NCI-H748 (cell line): Measurements from ENCODE around the gene LIAS.
"Not testable (repeated sequence)": the region's sequence is repeated elsewhere in the genome, so short reads cannot be mapped to it uniquely, and the experiment has no call there.

Source experiments
- DNase-seq: peaks from one replicate; lab custom pipeline; 2025; ENCODE audit not compliant: unreplicated experiment; lab: John Stamatoyannopoulos, UW

The LIAS gene

GRCh38 chr4:39458505-39459300 lies at the start of gene LIAS, which contains the start of gene RPL9:
Gene LIAS, plus strand, starts transcription at chr4:39459056. Its CDS starts 62 bp downstream, at chr4:39459118.
Gene RPL9, minus strand, starts transcription at chr4:39458922. Its CDS starts 483 bp downstream, at chr4:39458439.
- DNase-seq = peak; percentile 98

DNA sequence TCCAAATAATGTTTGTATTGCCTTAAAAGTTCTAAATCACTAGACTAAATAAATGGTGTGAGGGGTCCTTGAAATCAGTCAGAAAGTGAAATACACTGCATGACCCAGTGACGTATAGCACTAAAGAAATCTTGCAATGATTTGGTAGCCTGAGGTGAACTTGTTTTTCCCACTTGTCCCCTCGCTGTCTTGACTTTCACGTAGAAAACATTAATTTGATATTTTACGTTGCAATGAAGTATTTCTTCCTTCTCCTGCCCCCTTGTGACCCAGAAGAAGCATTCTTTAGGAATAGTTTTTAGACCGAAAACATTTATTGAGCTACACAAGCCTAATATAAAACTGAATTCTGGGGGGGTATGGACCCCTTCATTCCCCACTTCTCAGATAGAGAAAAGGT lies 48.4 kb upstream of the LIAS start:
- no peak for DNase-seq

DNA sequence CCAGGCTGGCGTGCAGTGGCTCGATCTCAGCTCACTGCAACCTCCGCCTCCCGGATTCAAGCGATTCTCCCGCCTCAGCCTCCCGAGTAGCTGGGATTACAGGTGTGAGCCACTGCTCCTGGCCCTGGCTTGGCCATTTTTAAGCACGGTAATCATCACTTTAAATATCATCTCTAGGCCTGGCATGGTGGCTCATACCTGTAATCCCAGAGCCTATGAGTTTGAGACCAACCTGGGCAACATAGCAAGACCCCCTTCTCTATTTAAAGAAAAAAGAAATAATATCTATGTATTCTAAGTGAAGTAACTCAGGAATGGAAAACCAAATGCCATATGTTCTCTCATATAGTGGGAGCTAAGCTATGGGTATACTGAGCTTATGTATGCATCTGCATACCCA lies 47.3 kb upstream of the LIAS start:
- not testable (repeated sequence) for DNase-seq

GRCh38 chr4:39415678-39416283 lies 43.1 kb upstream of the LIAS start:
- no peak for DNase-seq

DNA sequence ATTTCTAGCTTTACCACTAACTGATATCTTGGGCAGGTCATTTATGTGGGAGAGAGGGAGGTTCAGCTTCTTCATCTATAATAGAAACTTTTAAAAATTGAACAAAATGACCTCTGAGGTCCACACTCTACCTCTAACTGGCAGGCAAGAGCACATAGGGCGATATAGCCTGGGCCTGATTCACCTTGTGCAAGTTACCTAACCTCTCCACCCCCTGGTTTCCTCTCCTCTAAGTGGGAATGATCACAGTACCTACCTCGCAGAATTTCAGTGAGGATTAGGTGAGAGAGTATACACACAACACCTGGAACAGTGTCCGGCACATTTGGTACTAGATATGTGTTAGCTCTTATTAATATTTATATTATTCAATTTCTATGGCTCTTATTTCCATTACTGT lies 36.6 kb upstream of the LIAS start:
- no peak for DNase-seq

- not testable (repeated sequence) for DNase-seq
These were observed 33.6 kb upstream of the LIAS start for GRCh38 chr4:39425297-39425696.

- no peak for DNase-seq
These were observed 32.1 kb upstream of the LIAS start for GRCh38 chr4:39426728-39427127.

DNA sequence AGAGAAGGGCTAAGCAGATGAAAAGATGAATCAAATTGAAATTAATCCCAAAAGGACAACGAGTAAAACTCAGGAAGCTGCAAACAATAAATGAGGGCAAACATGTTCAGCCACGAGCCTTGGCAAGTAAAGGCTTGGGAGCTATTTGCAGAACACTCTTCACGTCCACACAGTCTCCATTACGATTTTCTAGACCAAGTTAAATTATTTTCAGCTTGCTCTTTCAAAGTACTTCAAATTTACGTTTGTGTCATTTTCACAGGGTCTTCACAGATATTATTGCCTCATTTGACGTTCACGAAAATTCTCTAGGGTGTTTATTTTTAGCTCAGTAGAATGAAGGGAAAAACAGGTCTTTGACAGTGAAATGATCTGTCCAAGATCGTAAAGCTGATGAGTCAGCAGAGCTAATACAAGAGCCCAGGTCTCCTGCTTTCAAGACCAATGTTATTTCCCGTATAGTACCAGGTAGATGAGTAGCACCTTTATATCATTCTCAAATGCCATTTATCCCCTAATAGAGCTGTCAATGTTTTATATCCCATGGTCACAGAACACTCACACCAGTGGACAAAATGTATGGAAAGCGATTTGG lies 31.2 kb upstream of the LIAS start:
- DNase-seq = no peak

GRCh38 chr4:39429476-39430334 lies 29.2 kb upstream of the LIAS start:
- DNase-seq = no peak

DNA sequence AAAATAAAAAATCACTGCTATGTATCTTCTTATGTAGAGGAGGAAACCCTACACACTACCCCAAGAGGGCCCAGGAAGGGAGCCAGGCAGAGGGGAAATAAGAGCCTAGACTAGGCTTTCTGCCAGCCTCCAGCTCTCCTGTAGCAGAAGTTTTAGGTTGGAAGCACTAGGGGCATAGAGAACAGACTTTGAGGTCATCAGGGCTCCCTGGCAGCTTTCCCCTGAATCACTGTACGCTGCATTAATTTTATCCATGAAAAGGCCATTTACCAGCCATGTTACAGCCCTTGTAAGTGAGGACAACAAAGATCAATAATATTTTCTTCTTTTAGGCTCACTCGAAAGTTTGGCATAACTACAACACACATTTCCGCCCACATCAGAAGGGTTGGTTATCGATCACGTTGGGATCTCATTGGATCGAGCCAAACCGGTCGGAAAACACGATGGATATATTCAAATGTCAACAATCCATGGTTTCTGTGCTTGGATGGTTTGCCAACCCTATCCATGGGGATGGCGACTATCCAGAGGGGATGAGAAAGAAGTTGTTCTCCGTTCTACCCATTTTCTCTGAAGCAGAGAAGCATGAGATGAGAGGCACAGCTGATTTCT lies 24.9 kb upstream of the LIAS start:
- no peak for DNase-seq

GRCh38 chr4:39435659-39436563 lies 22.9 kb upstream of the LIAS start:
- DNase-seq = no peak

- DNase-seq = no peak
These were observed 17.3 kb upstream of the LIAS start for GRCh38 chr4:39441593-39441992.

GRCh38 chr4:39442998-39443397 lies 15.9 kb upstream of the LIAS start:
- DNase-seq = no peak

DNA sequence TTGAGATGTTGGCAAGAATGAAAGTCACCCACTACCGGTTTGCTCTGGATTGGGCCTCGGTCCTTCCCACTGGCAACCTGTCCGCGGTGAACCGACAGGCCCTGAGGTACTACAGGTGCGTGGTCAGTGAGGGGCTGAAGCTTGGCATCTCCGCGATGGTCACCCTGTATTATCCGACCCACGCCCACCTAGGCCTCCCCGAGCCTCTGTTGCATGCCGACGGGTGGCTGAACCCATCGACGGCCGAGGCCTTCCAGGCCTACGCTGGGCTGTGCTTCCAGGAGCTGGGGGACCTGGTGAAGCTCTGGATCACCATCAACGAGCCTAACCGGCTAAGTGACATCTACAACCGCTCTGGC lies 12.4 kb upstream of the LIAS start:
- no peak for DNase-seq

GRCh38 chr4:39446842-39447573 lies 11.8 kb upstream of the LIAS start:
- DNase-seq = peak; percentile 66

DNA sequence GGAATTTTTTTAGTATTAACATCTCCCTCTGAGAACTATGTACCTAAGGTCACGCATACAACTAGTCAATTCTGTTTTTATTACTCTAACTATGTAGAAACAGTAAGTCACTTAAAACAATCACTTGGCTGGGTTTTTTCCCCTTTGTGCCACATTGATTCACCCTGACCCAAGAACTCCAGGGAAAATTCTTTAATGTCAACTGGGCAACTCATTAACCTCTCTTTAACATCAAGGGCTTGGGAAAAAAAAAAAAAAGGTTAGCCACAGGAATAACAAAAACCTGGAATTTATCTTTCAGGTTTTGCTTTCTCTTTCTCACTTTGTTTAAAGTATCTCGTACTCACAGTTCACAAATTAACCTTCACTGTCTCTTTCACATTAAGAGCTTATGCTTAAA lies 8.2 kb upstream of the LIAS start:
- no peak for DNase-seq

- DNase-seq = no peak
These were observed 7.3 kb upstream of the LIAS start for GRCh38 chr4:39451423-39452023.

GRCh38 chr4:39452153-39452859 lies 6.5 kb upstream of the LIAS start:
- DNase-seq = no peak
